NT2/D1 (cell line): ENCODE measurements around the gene TMEM154.

Experiments
- DNase-seq: peaks from one replicate; pipeline ENCODE4 v3.0.0-alpha.2; 2011; ENCODE audit warnings: low read depth, low spot score
- H3K27me3 ChIP-seq: 2 replicates; pipeline ENCODE4 v1.6.0; 2011; ENCODE audit warnings: mild to moderate bottlenecking; ENCODE audit not compliant: insufficient read length, insufficient read depth
- H3K36me3 ChIP-seq: 2 replicates; pipeline ENCODE4 v1.6.1; 2011; ENCODE audit warnings: mild to moderate bottlenecking, low read length, mixed read lengths; ENCODE audit not compliant: insufficient read depth, insufficient read length
- H3K4me1 ChIP-seq: 2 replicates; pipeline ENCODE4 v1.5.1; 2011; ENCODE audit not compliant: insufficient read depth, insufficient read length
- H3K4me3 ChIP-seq: 2 replicates; pipeline ENCODE4 v1.5.1; 2011; ENCODE audit warnings: low read depth; ENCODE audit not compliant: insufficient read length
- H3K9ac ChIP-seq: 2 replicates; pipeline ENCODE4 v1.6.0; 2011; ENCODE audit warnings: low read depth; ENCODE audit not compliant: insufficient read length
- H3K9me3 ChIP-seq: 2 replicates; pipeline ENCODE4 v1.5.1; 2011; ENCODE audit warnings: mild to moderate bottlenecking, low read length; ENCODE audit not compliant: insufficient read depth
- SUZ12 ChIP-seq: IDR thresholded peaks from 2 replicates; pipeline ENCODE4 v1.6.1; 2011; ENCODE audit not compliant: insufficient read length, insufficient read depth; ENCODE audit errors: extremely low read depth
- YY1 ChIP-seq: IDR thresholded peaks from 2 replicates; pipeline ENCODE4 v1.6.1; 2011; ENCODE audit not compliant: insufficient read length, insufficient read depth
- ZNF274 ChIP-seq: IDR thresholded peaks from 2 replicates; pipeline ENCODE4 v1.6.1; 2011; ENCODE audit warnings: mild to moderate bottlenecking, low read depth, low read length

The TMEM154 gene

GRCh38 chr4:152679414-152680281 lies at the start of gene TMEM154:
TMEM154 (minus strand) TSS chr4:152679997; CDS start chr4:152679933, 64 bp downstream.
- peak within 1 kb of the TSS; percentile 29 for H3K4me3 ChIP-seq
- H3K27me3 ChIP-seq = no peaks in the 10 kb centered on the region
- TF ChIP-seq SUZ12 (no peak), YY1 (no peak), ZNF274 (no peak)
- DNase-seq = peak; percentile 43
- H3K9me3 ChIP-seq = no peaks in the 10 kb centered on the region
- no peaks in the 10 kb centered on the region for H3K36me3 ChIP-seq
- H3K9ac ChIP-seq = peak within 1 kb of the TSS; percentile 61
- H3K4me1 ChIP-seq = peaks cover 3% of the 10 kb centered on the region

GRCh38 chr4:152729466-152729865 lies 49.7 kb upstream of the TMEM154 start:
- Histone ChIP-seq H3K4me3 (no peak overlapping the region), H3K4me1 (no peaks in the 10 kb centered on the region), H3K27me3 (no peaks in the 10 kb centered on the region), H3K9me3 (no peaks in the 10 kb centered on the region), H3K9ac (no peak overlapping the region), H3K36me3 (no peaks in the 10 kb centered on the region)
- DNase-seq = no peak
- TF ChIP-seq ZNF274 (no peak), SUZ12 (no peak), YY1 (no peak)

- DNase-seq = no peak
- no peaks in the 10 kb centered on the region for H3K9me3 ChIP-seq
- no peak overlapping the region for H3K9ac ChIP-seq
- no peak overlapping the region for H3K4me3 ChIP-seq
- no peaks in the 10 kb centered on the region for H3K4me1 ChIP-seq
- no peaks in the 10 kb centered on the region for H3K27me3 ChIP-seq
- TF ChIP-seq YY1 = no peak
- TF ChIP-seq SUZ12 = no peak
- no peak for TF ChIP-seq ZNF274
- no peaks in the 10 kb centered on the region for H3K36me3 ChIP-seq
Measured at GRCh38 chr4:152728343-152728742, 48.5 kb upstream of the TMEM154 start.

GRCh38 chr4:152727784-152728183 lies 48.0 kb upstream of the TMEM154 start:
- Histone ChIP-seq H3K36me3 (no peaks in the 10 kb centered on the region), H3K4me3 (no peak overlapping the region), H3K27me3 (no peaks in the 10 kb centered on the region), H3K9ac (no peak overlapping the region), H3K4me1 (no peaks in the 10 kb centered on the region), H3K9me3 (no peaks in the 10 kb centered on the region)
- TF ChIP-seq YY1 (no peak), SUZ12 (no peak), ZNF274 (no peak)
- no peak for DNase-seq

GRCh38 chr4:152724494-152724893 lies 44.7 kb upstream of the TMEM154 start:
- DNase-seq = no peak
- Histone ChIP-seq H3K9ac (no peak overlapping the region), H3K4me3 (no peak overlapping the region), H3K4me1 (no peaks in the 10 kb centered on the region), H3K9me3 (no peaks in the 10 kb centered on the region), H3K27me3 (no peaks in the 10 kb centered on the region), H3K36me3 (no peaks in the 10 kb centered on the region)
- TF ChIP-seq SUZ12 (no peak), YY1 (no peak), ZNF274 (no peak)

GRCh38 chr4:152723236-152723635 lies 43.4 kb upstream of the TMEM154 start:
- TF ChIP-seq YY1 (no peak), ZNF274 (no peak), SUZ12 (no peak)
- no peaks in the 10 kb centered on the region for H3K36me3 ChIP-seq
- H3K9me3 ChIP-seq = no peaks in the 10 kb centered on the region

GRCh38 chr4:152719801-152720556 lies 40.2 kb upstream of the TMEM154 start:
- Histone ChIP-seq H3K9me3 (peaks cover 17% of the 10 kb centered on the region; the same call in 1 of the 2 replicates), H3K36me3 (no peaks in the 10 kb centered on the region), H3K4me1 (no peaks in the 10 kb centered on the region), H3K4me3 (no peak overlapping the region), H3K9ac (no peak overlapping the region), H3K27me3 (no peaks in the 10 kb centered on the region)
- TF ChIP-seq ZNF274 = no peak
- no peak for TF ChIP-seq YY1
- no peak for TF ChIP-seq SUZ12
- DNase-seq = no peak

More at GRCh38 chr4:152723236-152723635, 43.4 kb upstream of the TMEM154 start:
- no peak overlapping the region for H3K9ac ChIP-seq
- no peak overlapping the region for H3K4me3 ChIP-seq
- no peaks in the 10 kb centered on the region for H3K4me1 ChIP-seq
- no peaks in the 10 kb centered on the region for H3K27me3 ChIP-seq
- no peak for DNase-seq
